PC-9 (cell line): ENCODE data around the gene XRCC4. TPM values are rescaled to one million over a fixed set of nuclear protein-coding genes. Genes with fewer than 3 reads are reported as not detected.

Experiments used
- BruUV-seq: library from RNA; stranded (reverse); fragments of 400-500 nt; replicated peaks from 2 replicates; lab custom pipeline; 2021; lab: Mats Ljungman, UMichigan
- CTCF ChIA-PET: fragments of 300-600 bp; sonication (Branson Sonifier 250); formaldehyde crosslinking; loops from one replicate; lab custom pipeline; 2022; ENCODE audit warnings: antibody characterized with exemption; lab: Charles Lee
- POLR2A ChIA-PET: fragments of 300-600 bp; sonication (Branson Sonifier 250); formaldehyde crosslinking; loops from one replicate; lab custom pipeline; 2022; ENCODE audit warnings: antibody characterized with exemption; ENCODE audit not compliant: unreplicated experiment; lab: Charles Lee
- DNase-seq, 2 experiments: peaks; one replicate each; pipeline versions ENCODE4 v3.0.0 to v3.0.0-alpha.2; 2015 to 2022; ENCODE audit warnings: mixed read lengths in 1 of 2
- H2AFZ ChIP-seq: fragments of 200-600 bp; sonication (generic); 2 replicates; pipeline ENCODE4 v1.8.1; 2017; ENCODE audit warnings: antibody characterized with exemption
- H3F3A ChIP-seq: fragments of 200-600 bp; sonication (generic); 2 replicates; pipeline ENCODE4 v1.8.1; 2017; ENCODE audit warnings: antibody characterized with exemption, mild to moderate bottlenecking, low read depth; ENCODE audit not compliant: insufficient read depth
- H3K27ac ChIP-seq: fragments of 200-600 bp; sonication (generic); 2 replicates; pipeline ENCODE4 v1.6.1; 2016; ENCODE audit warnings: mixed run types
- H3K27me3 ChIP-seq: fragments of 200-600 bp; sonication (generic); 2 replicates; pipeline ENCODE4 v1.6.1; 2016; ENCODE audit warnings: low read depth, mixed run types; ENCODE audit not compliant: insufficient read depth
- H3K36me3 ChIP-seq: fragments of 200-600 bp; sonication (generic); 2 replicates; pipeline ENCODE4 v1.6.1; 2016; ENCODE audit warnings: low read depth, mixed run types
- H3K4me1 ChIP-seq: fragments of 200-600 bp; sonication (generic); replicated peaks from 2 replicates; pipeline ENCODE4 v1.6.1; 2016; ENCODE audit warnings: mixed run types; ENCODE audit not compliant: insufficient read depth
- H3K4me2 ChIP-seq: fragments of 200-600 bp; sonication (generic); 2 replicates; pipeline ENCODE4 v1.6.1; 2017; ENCODE audit warnings: mixed run types
- H3K4me3 ChIP-seq: fragments of 200-600 bp; sonication (generic); 2 replicates; pipeline ENCODE4 v1.6.1; 2016; ENCODE audit warnings: mixed run types
- H3K79me2 ChIP-seq: fragments of 200-600 bp; sonication (generic); 2 replicates; pipeline ENCODE4 v1.6.1; 2017; ENCODE audit warnings: low read depth, mixed run types
- H3K9me2 ChIP-seq: fragments of 200-600 bp; sonication (generic); 2 replicates; pipeline ENCODE4 v1.8.1; 2017; ENCODE audit warnings: mild to moderate bottlenecking; ENCODE audit not compliant: insufficient read depth
- H3K9me3 ChIP-seq: fragments of 200-600 bp; sonication (generic); 2 replicates; pipeline ENCODE4 v1.8.1; 2016; ENCODE audit warnings: low read depth; ENCODE audit not compliant: insufficient read depth
- H4K20me1 ChIP-seq: fragments of 200-600 bp; sonication (generic); 2 replicates; pipeline ENCODE4 v1.8.1; 2017; ENCODE audit not compliant: insufficient read depth
- CTCF ChIP-seq: fragments of 200-600 bp; sonication (generic); conservative IDR thresholded peaks from 2 replicates; pipeline ENCODE4 v1.6.1; 2017; ENCODE audit warnings: mixed run types, antibody characterized with exemption, mild to moderate bottlenecking, moderate library complexity
- EZH2 ChIP-seq: fragments of 200-600 bp; sonication (generic); IDR thresholded peaks from 2 replicates; pipeline ENCODE4 v1.8.0; 2017; ENCODE audit warnings: antibody characterized with exemption, low read depth
- intact Hi-C: fragments of 100-400 bp; cut with micrococcal nuclease; formaldehyde crosslinking; loops from one replicate; pipeline ENCODE4 v1.10.0; 2022; ENCODE audit not compliant: unreplicated experiment
- total RNA-seq: library from RNA; stranded (reverse); gene quantifications from 2 replicates; pipeline ENCODE4 v1.2.3, GENCODE V29; 2021

The XRCC4 gene
- total RNA-seq, 1 experiment from 2014 or later = 12.2 TPM

DNA sequence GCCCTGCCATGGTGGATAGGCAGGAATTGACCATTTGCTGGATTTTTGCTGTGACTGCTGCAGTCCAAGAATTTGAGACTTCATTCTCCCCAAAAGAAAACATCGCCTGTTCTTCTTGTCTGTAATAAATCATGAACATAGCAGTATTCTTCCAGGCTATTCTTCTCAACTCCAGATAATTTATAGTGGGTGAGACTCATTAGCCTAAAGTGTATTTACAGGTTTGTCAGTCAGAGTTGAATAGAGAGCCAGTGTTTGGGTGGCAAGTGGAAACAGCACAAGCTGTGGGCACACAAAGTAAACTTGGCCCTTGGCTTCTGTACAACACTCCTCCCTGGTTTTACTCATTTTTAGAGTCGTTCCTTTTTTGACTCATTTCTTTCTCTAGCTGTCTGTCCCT is 266.0 kb downstream of the XRCC4 start:
- Histone ChIP-seq H3K4me2 (no peak overlapping the region), H3K9me3 (no peaks in the 10 kb centered on the region), H3K27ac (no peak overlapping the region), H3K4me3 (no peak overlapping the region), H3K36me3 (no peaks in the 10 kb centered on the region), H2AFZ (no peak overlapping the region), H4K20me1 (no peaks in the 10 kb centered on the region), H3F3A (no peaks in the 10 kb centered on the region), H3K9me2 (no peaks in the 10 kb centered on the region), H3K79me2 (no peaks in the 10 kb centered on the region), H3K4me1 (no peaks in the 10 kb centered on the region), H3K27me3 (no peaks in the 10 kb centered on the region)
- no peak for DNase-seq
- TF ChIP-seq CTCF = no peak
- ChIA-PET POLR2A (no interaction called here), CTCF (no interaction called here)
- intact Hi-C loops = no loop called here
- BruUV-seq = no TSS peak

DNA sequence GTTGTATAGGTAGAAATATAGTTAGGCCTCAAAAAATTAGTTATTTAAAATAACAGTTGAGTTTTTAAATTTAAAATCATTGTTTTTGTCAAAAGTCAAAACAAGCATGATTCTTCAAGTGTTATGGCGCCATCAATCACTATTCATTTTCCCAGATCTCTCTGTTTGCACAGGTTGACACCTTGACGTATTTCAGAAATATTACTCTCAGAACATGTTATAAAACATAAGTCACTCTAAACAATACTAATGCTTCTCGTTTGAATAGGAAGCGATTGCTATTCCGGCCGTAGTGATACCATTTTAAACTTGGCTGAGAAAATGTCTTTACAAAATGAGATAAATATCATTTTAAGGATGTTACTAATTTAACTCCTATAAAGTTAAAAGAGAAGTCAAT is 268.1 kb downstream of the XRCC4 start:
- no peaks in the 10 kb centered on the region for H3K27me3 ChIP-seq
- ChIA-PET POLR2A (no interaction called here), CTCF (no interaction called here)
- H3K4me1 ChIP-seq = no peaks in the 10 kb centered on the region
- intact Hi-C loops = no loop called here
- no peaks in the 10 kb centered on the region for H3K9me2 ChIP-seq
- no TSS peak for BruUV-seq
- no peak for DNase-seq
- H2AFZ ChIP-seq = no peak overlapping the region
- H3K4me2 ChIP-seq = no peak overlapping the region
- no peak overlapping the region for H3K4me3 ChIP-seq
- no peak overlapping the region for H3K27ac ChIP-seq
- H3K9me3 ChIP-seq = no peaks in the 10 kb centered on the region
- no peaks in the 10 kb centered on the region for H3K36me3 ChIP-seq
- no peaks in the 10 kb centered on the region for H3F3A ChIP-seq
- TF ChIP-seq EZH2 (no peak), CTCF (no peak)
- no peaks in the 10 kb centered on the region for H3K79me2 ChIP-seq
- no peaks in the 10 kb centered on the region for H4K20me1 ChIP-seq

- intact Hi-C loops = no loop called here
- Histone ChIP-seq H3K4me2 (no peak overlapping the region), H3K79me2 (no peaks in the 10 kb centered on the region), H3F3A (no peaks in the 10 kb centered on the region), H3K4me1 (no peaks in the 10 kb centered on the region), H3K9me3 (no peaks in the 10 kb centered on the region), H3K27me3 (no peaks in the 10 kb centered on the region), H3K27ac (no peak overlapping the region), H3K9me2 (no peaks in the 10 kb centered on the region), H3K36me3 (no peaks in the 10 kb centered on the region), H3K4me3 (no peak overlapping the region), H4K20me1 (no peaks in the 10 kb centered on the region), H2AFZ (no peak overlapping the region)
- ChIA-PET CTCF (no interaction called here), POLR2A (no interaction called here)
- no TSS peak for BruUV-seq
- no peak for TF ChIP-seq CTCF
- TF ChIP-seq EZH2 = no peak
- DNase-seq = no peak
Measured at GRCh38 chr5:83348281-83348780, 271.0 kb downstream of the XRCC4 start.
